Thyroid gland (tissue), 4 donors: Measurements from ENCODE around the gene CCDC88C.

Source experiments
- POLR2A ChIP-seq, 2 donors: fragments of 450-650 bp; IDR thresholded peaks; one replicate each; pipeline ENCODE4 v1.6.1; 2017; ENCODE audit warnings: antibody characterized with exemption in 2 of 2, mild to moderate bottlenecking in 2 of 2, moderate library complexity in 1 of 2
- TF ChIP-seq, protein P1 (sequence below), 6 experiments: fragments of 200-600 bp in 3 of 6; fragments of 450-650 bp in 3 of 6; sonication (generic) in 3 of 6; IDR thresholded peaks; one replicate each; pipeline ENCODE4 v1.5.1; 2016 to 2019; ENCODE audit warnings: antibody characterized with exemption in 6 of 6, mild to moderate bottlenecking in 2 of 6, inconsistent platforms in 1 of 6, moderate library complexity in 1 of 6

DNA sequence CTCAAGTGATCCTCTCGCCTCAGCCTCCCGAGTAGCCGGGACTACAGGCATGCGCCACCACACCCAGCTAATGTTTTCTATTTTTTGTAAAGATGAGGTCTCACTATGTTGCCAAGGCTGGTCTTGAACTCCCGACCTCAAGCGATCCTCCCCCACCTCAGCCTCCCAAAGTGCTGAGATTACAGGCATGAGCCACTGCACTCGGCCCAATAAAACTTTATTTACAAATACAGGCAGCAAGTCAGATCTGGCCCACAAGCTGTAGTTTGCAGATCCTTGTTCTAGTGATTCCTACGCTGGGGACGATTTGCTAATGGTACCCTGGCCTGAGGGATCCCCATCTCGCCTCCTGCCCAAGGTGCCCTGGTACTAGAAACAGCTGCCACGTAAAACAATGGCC lies 74.6 kb downstream of the CCDC88C start:
- TF ChIP-seq, protein P1, sequence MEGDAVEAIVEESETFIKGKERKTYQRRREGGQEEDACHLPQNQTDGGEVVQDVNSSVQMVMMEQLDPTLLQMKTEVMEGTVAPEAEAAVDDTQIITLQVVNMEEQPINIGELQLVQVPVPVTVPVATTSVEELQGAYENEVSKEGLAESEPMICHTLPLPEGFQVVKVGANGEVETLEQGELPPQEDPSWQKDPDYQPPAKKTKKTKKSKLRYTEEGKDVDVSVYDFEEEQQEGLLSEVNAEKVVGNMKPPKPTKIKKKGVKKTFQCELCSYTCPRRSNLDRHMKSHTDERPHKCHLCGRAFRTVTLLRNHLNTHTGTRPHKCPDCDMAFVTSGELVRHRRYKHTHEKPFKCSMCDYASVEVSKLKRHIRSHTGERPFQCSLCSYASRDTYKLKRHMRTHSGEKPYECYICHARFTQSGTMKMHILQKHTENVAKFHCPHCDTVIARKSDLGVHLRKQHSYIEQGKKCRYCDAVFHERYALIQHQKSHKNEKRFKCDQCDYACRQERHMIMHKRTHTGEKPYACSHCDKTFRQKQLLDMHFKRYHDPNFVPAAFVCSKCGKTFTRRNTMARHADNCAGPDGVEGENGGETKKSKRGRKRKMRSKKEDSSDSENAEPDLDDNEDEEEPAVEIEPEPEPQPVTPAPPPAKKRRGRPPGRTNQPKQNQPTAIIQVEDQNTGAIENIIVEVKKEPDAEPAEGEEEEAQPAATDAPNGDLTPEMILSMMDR (IDR thresholded peaks at IDR 0.05), result no peak
- no peak for TF ChIP-seq POLR2A (IDR thresholded peaks at IDR 0.05)
